HG03064 (cell line): Measurements from ENCODE around the gene TMEM237.
A peak's percentile ranks its signal among the peaks of the same experiment; 100 is the strongest.
"Not testable (repeated sequence)": the region's sequence is repeated elsewhere in the genome, so short reads cannot be mapped to it uniquely, and the experiment has no call there.

Source experiments
- ATAC-seq: cut with Tn5 transposase; IDR thresholded peaks from one replicate; pipeline ENCODE4 v1.9.1; 2021; ENCODE audit warnings: low read depth; ENCODE audit not compliant: unreplicated experiment

TMEM237 gene

GRCh38 chr2:201643216-201643890, at the start of gene TMEM237:
TSS of gene TMEM237 (minus strand) at chr2:201643503. CDS start at chr2:201643400, 103 bp downstream.
- ATAC-seq, result peak; percentile 31

GRCh38 chr2:201685156-201685555, 41.9 kb upstream of the TMEM237 start:
- ATAC-seq, result no peak

- ATAC-seq, result no peak
These were observed 37.4 kb upstream of the TMEM237 start for GRCh38 chr2:201680743-201681142.

- ATAC-seq, result no peak
These were observed 35.1 kb upstream of the TMEM237 start for GRCh38 chr2:201678401-201678800.

- ATAC-seq, result no peak
These were observed 32.2 kb upstream of the TMEM237 start for GRCh38 chr2:201675454-201675853.

GRCh38 chr2:201674794-201675193, 31.5 kb upstream of the TMEM237 start:
- ATAC-seq, result no peak

- ATAC-seq, result no peak
These were observed 31.0 kb upstream of the TMEM237 start for GRCh38 chr2:201674298-201674697.

GRCh38 chr2:201673546-201673945, 30.2 kb upstream of the TMEM237 start:
- no peak for ATAC-seq

GRCh38 chr2:201671205-201671604, 27.9 kb upstream of the TMEM237 start:
- not testable (repeated sequence) for ATAC-seq

- ATAC-seq, result no peak
These were observed 26.6 kb upstream of the TMEM237 start for GRCh38 chr2:201669865-201670264.

GRCh38 chr2:201668402-201668910, 25.2 kb upstream of the TMEM237 start:
- no peak for ATAC-seq

GRCh38 chr2:201664334-201664733, 21.0 kb upstream of the TMEM237 start:
- ATAC-seq, result no peak

- no peak for ATAC-seq
These were observed 18.1 kb upstream of the TMEM237 start for GRCh38 chr2:201661366-201661765.

- no peak for ATAC-seq
These were observed 17.1 kb upstream of the TMEM237 start for GRCh38 chr2:201660293-201660895.

- no peak for ATAC-seq
These were observed 13.4 kb upstream of the TMEM237 start for GRCh38 chr2:201656740-201657139.

GRCh38 chr2:201656102-201656501, 12.8 kb upstream of the TMEM237 start:
- ATAC-seq, result no peak

- no peak for ATAC-seq
These were observed 11.5 kb upstream of the TMEM237 start for GRCh38 chr2:201654616-201655384.

GRCh38 chr2:201653221-201653620, 9.9 kb upstream of the TMEM237 start:
- ATAC-seq, result no peak

GRCh38 chr2:201649442-201649841, 6.1 kb upstream of the TMEM237 start:
- ATAC-seq, result no peak

GRCh38 chr2:201647431-201647830, 4.1 kb upstream of the TMEM237 start:
- no peak for ATAC-seq

- no peak for ATAC-seq
These were observed 698 bp upstream of the TMEM237 start for GRCh38 chr2:201644001-201644400.
